DOHH2 (cell line): ENCODE measurements around the gene ZNF521.

Source experiments
- H3F3A ChIP-seq: fragments of 200-600 bp; sonication (generic), shearing (Covaris generic); 2 replicates; pipeline ENCODE4 v1.6.0; 2016; ENCODE audit warnings: antibody characterized with exemption, mild to moderate bottlenecking; ENCODE audit not compliant: control insufficient read depth, insufficient read depth
- H3K27ac ChIP-seq: fragments of 200-600 bp; sonication (generic); 2 replicates; pipeline ENCODE4 v1.5.1; 2014; ENCODE audit warnings: low read depth, mild to moderate bottlenecking, low read length, moderate library complexity
- H3K27me3 ChIP-seq: fragments of 200-600 bp; sonication (generic); 2 replicates; pipeline ENCODE4 v1.6.1; 2014; ENCODE audit warnings: mild to moderate bottlenecking, low read length, mixed read lengths; ENCODE audit not compliant: control insufficient read depth
- H3K36me3 ChIP-seq: fragments of 200-600 bp; sonication (generic); 2 replicates; pipeline ENCODE4 v1.6.1; 2014; ENCODE audit warnings: mild to moderate bottlenecking, low read length, moderate library complexity, mixed read lengths; ENCODE audit not compliant: control insufficient read depth
- H3K4me1 ChIP-seq: fragments of 200-600 bp; sonication (generic); 2 replicates; pipeline ENCODE4 v1.6.1; 2014; ENCODE audit warnings: mild to moderate bottlenecking, low read length, mixed read lengths; ENCODE audit not compliant: control insufficient read depth
- H3K4me2 ChIP-seq: fragments of 200-600 bp; sonication (generic); 2 replicates; pipeline ENCODE4 v1.6.0; 2014; ENCODE audit warnings: mild to moderate bottlenecking, low read length, moderate library complexity
- H3K4me3 ChIP-seq: fragments of 200-600 bp; sonication (generic); 2 replicates; pipeline ENCODE4 v1.5.1; 2014; ENCODE audit warnings: mild to moderate bottlenecking, low read length, mixed read lengths
- H3K79me2 ChIP-seq: fragments of 200-600 bp; sonication (generic); 2 replicates; pipeline ENCODE4 v1.6.1; 2014; ENCODE audit warnings: mild to moderate bottlenecking, low read length, mixed read lengths; ENCODE audit not compliant: control insufficient read depth
- H3K9me2 ChIP-seq: fragments of 200-600 bp; sonication (generic); replicated peaks from 2 replicates; pipeline ENCODE4 v1.6.1; 2014; ENCODE audit warnings: mild to moderate bottlenecking, low read length, mixed read lengths; ENCODE audit not compliant: control insufficient read depth
- H3K9me3 ChIP-seq: fragments of 200-600 bp; sonication (generic); 2 replicates; pipeline ENCODE4 v1.6.1; 2014; ENCODE audit warnings: antibody characterized with exemption, low read length, mixed read lengths; ENCODE audit not compliant: control insufficient read depth, insufficient read depth
- H4K20me1 ChIP-seq: fragments of 200-600 bp; sonication (generic); 2 replicates; pipeline ENCODE4 v1.6.0; 2014; ENCODE audit warnings: low read depth, mild to moderate bottlenecking, antibody characterized with exemption, low read length, moderate library complexity; ENCODE audit not compliant: control insufficient read depth, insufficient read depth
- EZH2phosphoT487 ChIP-seq: fragments of 200-600 bp; sonication (generic); IDR thresholded peaks from 2 replicates; pipeline ENCODE4 v1.6.1; 2017; ENCODE audit warnings: borderline replicate concordance, mild to moderate bottlenecking, antibody characterized with exemption, low read length, moderate library complexity, mixed read lengths
- TF ChIP-seq, protein P1 (sequence below): fragments of 200-600 bp; sonication (generic); IDR thresholded peaks from one replicate; pipeline ENCODE4 v1.5.1; 2014; ENCODE audit warnings: antibody characterized with exemption, mild to moderate bottlenecking, low read depth, low read length; ENCODE audit not compliant: poor library complexity, severe bottlenecking

The ZNF521 gene

DNA sequence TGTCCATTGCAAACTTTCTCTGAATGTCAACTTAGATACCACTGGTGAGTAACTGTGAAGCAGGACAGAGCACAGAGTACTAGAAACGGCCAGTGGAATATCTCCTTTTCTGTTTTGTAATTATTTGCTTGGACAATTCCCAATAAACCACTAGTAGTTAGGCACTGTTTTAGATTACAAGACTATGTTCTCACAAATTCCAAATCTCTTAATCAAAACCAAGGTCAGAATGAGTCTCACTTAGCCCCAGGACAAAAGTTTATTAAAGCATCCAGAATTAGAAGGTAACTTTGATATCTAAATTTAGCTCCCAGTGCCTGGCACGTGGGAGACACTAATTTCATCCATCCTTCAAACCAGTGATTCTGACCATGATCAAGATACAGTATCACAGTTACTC, 89.0 kb downstream of the ZNF521 start:
- Histone ChIP-seq H3K27ac (no peak overlapping the region), H3K4me2 (no peak overlapping the region), H3K79me2 (no peaks in the 10 kb centered on the region), H3K4me3 (no peak overlapping the region), H4K20me1 (no peaks in the 10 kb centered on the region), H3K4me1 (no peaks in the 10 kb centered on the region), H3K9me3 (no peaks in the 10 kb centered on the region), H3K9me2 (no peaks in the 10 kb centered on the region; the same call in 1 of the 2 replicates), H3K36me3 (no peaks in the 10 kb centered on the region), H3F3A (no peaks in the 10 kb centered on the region), H3K27me3 (no peaks in the 10 kb centered on the region)
- no peak for TF ChIP-seq EZH2phosphoT487
- TF ChIP-seq, protein P1, sequence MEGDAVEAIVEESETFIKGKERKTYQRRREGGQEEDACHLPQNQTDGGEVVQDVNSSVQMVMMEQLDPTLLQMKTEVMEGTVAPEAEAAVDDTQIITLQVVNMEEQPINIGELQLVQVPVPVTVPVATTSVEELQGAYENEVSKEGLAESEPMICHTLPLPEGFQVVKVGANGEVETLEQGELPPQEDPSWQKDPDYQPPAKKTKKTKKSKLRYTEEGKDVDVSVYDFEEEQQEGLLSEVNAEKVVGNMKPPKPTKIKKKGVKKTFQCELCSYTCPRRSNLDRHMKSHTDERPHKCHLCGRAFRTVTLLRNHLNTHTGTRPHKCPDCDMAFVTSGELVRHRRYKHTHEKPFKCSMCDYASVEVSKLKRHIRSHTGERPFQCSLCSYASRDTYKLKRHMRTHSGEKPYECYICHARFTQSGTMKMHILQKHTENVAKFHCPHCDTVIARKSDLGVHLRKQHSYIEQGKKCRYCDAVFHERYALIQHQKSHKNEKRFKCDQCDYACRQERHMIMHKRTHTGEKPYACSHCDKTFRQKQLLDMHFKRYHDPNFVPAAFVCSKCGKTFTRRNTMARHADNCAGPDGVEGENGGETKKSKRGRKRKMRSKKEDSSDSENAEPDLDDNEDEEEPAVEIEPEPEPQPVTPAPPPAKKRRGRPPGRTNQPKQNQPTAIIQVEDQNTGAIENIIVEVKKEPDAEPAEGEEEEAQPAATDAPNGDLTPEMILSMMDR = no peak

DNA sequence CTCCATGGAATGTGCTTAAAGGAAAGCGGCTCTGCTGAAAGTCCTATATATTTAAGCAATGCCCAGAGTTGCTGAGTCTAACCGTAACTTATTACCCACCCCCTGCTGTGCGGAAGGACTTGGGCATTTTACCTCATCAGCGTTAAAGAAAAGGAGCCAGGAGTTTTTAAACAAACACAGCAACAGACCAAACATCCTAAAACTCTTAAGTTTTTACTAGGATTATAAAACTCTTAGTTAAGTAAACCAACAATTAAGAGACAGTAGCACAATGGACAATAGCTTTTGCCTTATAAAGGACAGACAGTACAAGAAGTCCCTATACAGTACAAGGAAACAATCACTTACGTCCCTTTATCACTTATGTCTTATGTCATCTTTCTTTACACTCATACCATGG, 90.2 kb downstream of the ZNF521 start:
- no peak overlapping the region for H3K4me3 ChIP-seq
- no peak for TF ChIP-seq EZH2phosphoT487
- TF ChIP-seq, protein P1 = no peak

DNA sequence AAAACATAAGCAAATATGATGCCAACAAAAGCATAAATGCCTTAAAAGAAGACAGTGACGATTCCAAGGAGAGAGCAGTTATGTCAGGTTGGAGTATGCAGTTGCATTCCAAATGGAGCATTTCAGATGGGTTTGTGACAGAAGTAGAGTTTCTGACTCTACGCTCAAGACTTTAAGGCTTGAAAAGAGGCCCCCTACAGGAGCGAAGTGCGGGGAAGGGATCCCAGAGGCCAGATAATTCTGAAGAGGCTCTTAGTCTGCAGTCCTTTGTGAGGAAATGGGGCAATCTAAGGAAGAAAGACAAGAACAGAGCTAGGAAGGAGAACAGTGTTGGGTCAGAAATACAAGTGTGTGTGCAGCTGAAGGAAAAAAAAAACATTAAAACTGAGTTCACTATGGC, 95.5 kb downstream of the ZNF521 start:
- Histone ChIP-seq H3K4me1 (no peaks in the 10 kb centered on the region), H3K27me3 (no peaks in the 10 kb centered on the region), H3K9me2 (no peaks in the 10 kb centered on the region), H3K36me3 (no peaks in the 10 kb centered on the region), H3F3A (no peaks in the 10 kb centered on the region), H4K20me1 (no peaks in the 10 kb centered on the region), H3K9me3 (no peaks in the 10 kb centered on the region), H3K27ac (no peak overlapping the region), H3K4me3 (no peak overlapping the region), H3K79me2 (no peaks in the 10 kb centered on the region), H3K4me2 (no peak overlapping the region)
- TF ChIP-seq, protein P1 = no peak
- no peak for TF ChIP-seq EZH2phosphoT487

More for the DNA sequence above, 90.2 kb downstream of the ZNF521 start:
- no peaks in the 10 kb centered on the region for H3K27me3 ChIP-seq
- no peaks in the 10 kb centered on the region for H3F3A ChIP-seq
- no peaks in the 10 kb centered on the region for H3K4me1 ChIP-seq
- H3K79me2 ChIP-seq = no peaks in the 10 kb centered on the region
- H4K20me1 ChIP-seq = no peaks in the 10 kb centered on the region
- H3K9me3 ChIP-seq = no peaks in the 10 kb centered on the region
- no peak overlapping the region for H3K27ac ChIP-seq
- no peaks in the 10 kb centered on the region for H3K36me3 ChIP-seq
- no peaks in the 10 kb centered on the region; the same call in 1 of the 2 replicates for H3K9me2 ChIP-seq
- H3K4me2 ChIP-seq = no peak overlapping the region
